CD4-positive, alpha-beta memory T cell (primary cell): ENCODE measurements around the gene RAB36. TPM values are rescaled to one million over a fixed set of nuclear protein-coding genes. Genes with fewer than 3 reads are reported as not detected.
A peak's percentile ranks its signal among the peaks of the same experiment; 100 is the strongest.

Experiments used
- CTCF ChIA-PET: fragments of 350-600 bp; sonication (Branson Sonifier 250); formaldehyde crosslinking; loops from one replicate; lab custom pipeline; 2021; ENCODE audit warnings: inconsistent platforms; ENCODE audit not compliant: partially characterized antibody; lab: Charles Lee
- POLR2A ChIA-PET: fragments of 350-600 bp; sonication (Branson Sonifier 250); formaldehyde crosslinking; loops from one replicate; lab custom pipeline; 2021; ENCODE audit not compliant: partially characterized antibody; lab: Charles Lee
- DNase-seq, 5 donors: peaks; one replicate each; pipeline versions ENCODE4 v3.0.0 to v3.0.0-alpha.2; 2020 to 2022; ENCODE audit warnings: mixed read lengths in 1 of 5
- H3K27ac ChIP-seq: one replicate; pipeline ENCODE4 v1.7.0; 2013; ENCODE audit warnings: low read depth, low read length
- H3K27me3 ChIP-seq: 2 replicates; pipeline ENCODE4 v1.7.0; 2013; ENCODE audit warnings: mild to moderate bottlenecking, low read length, moderate library complexity; ENCODE audit not compliant: insufficient read depth
- H3K36me3 ChIP-seq: 2 replicates; pipeline ENCODE4 v1.7.0; 2013; ENCODE audit warnings: mild to moderate bottlenecking, low read length, moderate library complexity; ENCODE audit not compliant: insufficient read depth
- H3K4me1 ChIP-seq: 2 replicates; pipeline ENCODE4 v1.7.0; 2013; ENCODE audit warnings: mild to moderate bottlenecking, low read length, moderate library complexity; ENCODE audit not compliant: insufficient read depth
- H3K4me3 ChIP-seq, 2 donors: one replicate each; pipeline ENCODE4 v1.7.0; 2013; ENCODE audit warnings: low read length in 2 of 2, mild to moderate bottlenecking in 1 of 2
- H3K9me3 ChIP-seq, 2 donors: one replicate each; pipeline ENCODE4 v1.7.0; 2013; ENCODE audit warnings: low read length in 2 of 2, control low read depth in 1 of 2; ENCODE audit not compliant: control insufficient read depth in 1 of 2
- H3K27ac Mint-ChIP-seq, 7 donors: one replicate each; pipeline ENCODE4 v1.8.0; 2020 to 2021; ENCODE audit warnings: mixed read lengths in 7 of 7, mild to moderate bottlenecking in 6 of 7, inconsistent platforms in 3 of 7, moderate library complexity in 3 of 7
- H3K27me3 Mint-ChIP-seq, 2 donors: one replicate each; pipeline ENCODE4 v1.8.0; 2020 to 2021; ENCODE audit warnings: mixed read lengths in 2 of 2
- H3K36me3 Mint-ChIP-seq, 2 donors: one replicate each; pipeline ENCODE4 v1.8.0; 2020 to 2021; ENCODE audit warnings: mixed read lengths in 2 of 2, inconsistent platforms in 1 of 2, mild to moderate bottlenecking in 1 of 2
- H3K4me1 Mint-ChIP-seq, 4 donors: one replicate each; pipeline ENCODE4 v1.8.0; 2020 to 2021; ENCODE audit warnings: mixed read lengths in 4 of 4, mild to moderate bottlenecking in 1 of 4
- H3K4me3 Mint-ChIP-seq, 8 donors: one replicate each; pipeline ENCODE4 v1.8.0; 2020 to 2021; ENCODE audit warnings: mixed read lengths in 8 of 8, mild to moderate bottlenecking in 7 of 8, moderate library complexity in 6 of 8, inconsistent platforms in 3 of 8
- H3K9me3 Mint-ChIP-seq, 8 donors: one replicate each; pipeline ENCODE4 v1.8.0; 2020 to 2021; ENCODE audit warnings: mixed read lengths in 8 of 8, mild to moderate bottlenecking in 5 of 8, inconsistent platforms in 3 of 8, moderate library complexity in 1 of 8
- intact Hi-C: fragments of 100-400 bp; cut with micrococcal nuclease; formaldehyde crosslinking; loops from one replicate; pipeline ENCODE4 v1.15.1; 2023
- polyA plus RNA-seq, 2 donors: library from polyadenylated mRNA; unstranded; fragments of 300-500 nt; fragmentation: Illumina TruSeq; gene quantifications; one replicate each; pipeline ENCODE4 v1.2.3, GENCODE V29; 2021
- total RNA-seq, 2 experiments: library from RNA; stranded (reverse); gene quantifications; one replicate each; pipeline ENCODE4 v1.2.3, GENCODE V29; 2021

RAB36 gene
- total and polyA plus RNA-seq, 4 experiments from 2014 or later = 0.33 to 1.1 (median 0.63) TPM

DNA sequence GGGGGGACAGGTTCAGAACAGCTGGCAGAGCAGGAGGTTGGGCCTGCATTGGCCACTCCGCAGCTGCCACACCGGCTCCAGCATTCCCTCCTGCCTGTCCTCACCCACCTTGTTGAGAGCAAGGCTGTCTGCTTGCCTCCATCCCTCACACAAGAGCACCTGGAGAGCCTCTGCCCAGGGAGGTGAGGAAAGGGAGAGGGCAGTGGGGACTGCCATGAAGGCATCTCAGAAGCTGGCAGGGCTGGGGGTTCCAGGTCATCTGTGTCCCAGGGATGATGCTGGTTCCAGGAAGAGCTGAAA, 30.6 kb upstream of the RAB36 start:
- Mint-ChIP-seq H3K4me1 (peaks cover 5 to 12% (median 6%) of the 10 kb centered on the region in 4 donors), H3K9me3 (peaks cover 0 to 2% (median 0%) of the 10 kb centered on the region in 8 donors), H3K27ac (peak overlapping the region in 1 of 7 donors; percentile 68), H3K36me3 (peaks cover 0 to 4% of the 10 kb centered on the region in 2 donors), H3K27me3 (no peaks in the 10 kb centered on the region), H3K4me3 (no peak overlapping the region)
- peaks cover 10% of the 10 kb centered on the region for H3K4me1 ChIP-seq
- no peak overlapping the region for H3K27ac ChIP-seq
- no peaks in the 10 kb centered on the region for H3K27me3 ChIP-seq
- H3K36me3 ChIP-seq = no peaks in the 10 kb centered on the region
- DNase-seq = no peak
- H3K4me3 ChIP-seq = no peak overlapping the region
- intact Hi-C loops = no loop called here
- no peaks in the 10 kb centered on the region for H3K9me3 ChIP-seq
- ChIA-PET POLR2A (no interaction called here), CTCF (interaction anchor here (0.6 to 2.2 kb wide), 3 partner anchors 59 to 157 kb away, joined by 3 to 8 read pairs (median 4); no protein-coding TSS in a partner anchor)

GRCh38 chr22:23115369-23115768, 29.9 kb upstream of the RAB36 start:
- ChIA-PET CTCF (interaction anchor here (0.6 to 1.4 kb wide), 2 partner anchors 58 to 155 kb away, joined by 3 to 4 read pairs; no protein-coding TSS in a partner anchor), POLR2A (no interaction called here)
- Mint-ChIP-seq H3K27ac (peak overlapping the region in 1 of 7 donors; percentile 30), H3K36me3 (peaks cover 0 to 4% of the 10 kb centered on the region in 2 donors), H3K4me3 (no peak overlapping the region), H3K9me3 (peaks cover 0 to 3% (median 0%) of the 10 kb centered on the region in 8 donors), H3K27me3 (no peaks in the 10 kb centered on the region), H3K4me1 (peaks cover 8 to 19% (median 12%) of the 10 kb centered on the region in 4 donors)
- Histone ChIP-seq H3K27me3 (no peaks in the 10 kb centered on the region), H3K27ac (no peak overlapping the region), H3K9me3 (no peaks in the 10 kb centered on the region), H3K4me1 (peaks cover 16% of the 10 kb centered on the region), H3K4me3 (no peak overlapping the region), H3K36me3 (no peaks in the 10 kb centered on the region)
- peak in 1 of 5 donors; percentile 14 for DNase-seq
- intact Hi-C loops = no loop called here

- peaks cover 0 to 3% (median 0%) of the 10 kb centered on the region in 8 donors for H3K9me3 Mint-ChIP-seq
- no peak overlapping the region for H3K4me3 ChIP-seq
- H3K4me1 Mint-ChIP-seq = peaks cover 8 to 24% (median 16%) of the 10 kb centered on the region in 4 donors
- H3K36me3 Mint-ChIP-seq = peaks cover 0 to 4% of the 10 kb centered on the region in 2 donors
- peak overlapping the region in 2 of 7 donors; percentile 42 to 47 for H3K27ac Mint-ChIP-seq
- H3K9me3 ChIP-seq = no peaks in the 10 kb centered on the region
- peaks cover 16% of the 10 kb centered on the region for H3K4me1 ChIP-seq
- POLR2A ChIA-PET = no interaction called here
- no peak for DNase-seq
- no peaks in the 10 kb centered on the region for H3K36me3 ChIP-seq
- intact Hi-C loops = no loop called here
- H3K27ac ChIP-seq = no peak overlapping the region
- H3K27me3 ChIP-seq = no peaks in the 10 kb centered on the region
- H3K4me3 Mint-ChIP-seq = no peak overlapping the region
- no peaks in the 10 kb centered on the region for H3K27me3 Mint-ChIP-seq
- CTCF ChIA-PET = no interaction called here
Measured at GRCh38 chr22:23115825-23116494, 29.3 kb upstream of the RAB36 start.

- Histone ChIP-seq H3K27me3 (no peaks in the 10 kb centered on the region), H3K36me3 (no peaks in the 10 kb centered on the region), H3K27ac (no peak overlapping the region), H3K4me3 (no peak overlapping the region), H3K4me1 (peaks cover 16% of the 10 kb centered on the region), H3K9me3 (no peaks in the 10 kb centered on the region)
- ChIA-PET POLR2A (no interaction called here), CTCF (interaction anchor here (6.1 kb wide), 1 partner anchor 157 kb away, joined by 42 read pairs; no protein-coding TSS in a partner anchor)
- DNase-seq = no peak
- Mint-ChIP-seq H3K4me3 (no peak overlapping the region), H3K9me3 (peaks cover 0 to 3% (median 0%) of the 10 kb centered on the region in 8 donors), H3K27me3 (no peaks in the 10 kb centered on the region), H3K4me1 (peaks cover 8 to 24% (median 16%) of the 10 kb centered on the region in 4 donors), H3K36me3 (peaks cover 0 to 4% of the 10 kb centered on the region in 2 donors), H3K27ac (no peak overlapping the region)
- intact Hi-C loops = no loop called here
Measured at GRCh38 chr22:23116506-23117263, 28.6 kb upstream of the RAB36 start.

GRCh38 chr22:23117275-23117674, 28.0 kb upstream of the RAB36 start:
- Mint-ChIP-seq H3K4me3 (no peak overlapping the region), H3K36me3 (peaks cover 0 to 4% of the 10 kb centered on the region in 2 donors), H3K4me1 (peaks cover 8 to 24% (median 16%) of the 10 kb centered on the region in 4 donors), H3K27ac (no peak overlapping the region), H3K9me3 (peaks cover 0 to 3% (median 0%) of the 10 kb centered on the region in 8 donors), H3K27me3 (no peaks in the 10 kb centered on the region)
- peaks cover 16% of the 10 kb centered on the region for H3K4me1 ChIP-seq
- intact Hi-C loops = no loop called here
- no peaks in the 10 kb centered on the region for H3K9me3 ChIP-seq
- H3K36me3 ChIP-seq = no peaks in the 10 kb centered on the region
- no peak overlapping the region for H3K4me3 ChIP-seq
- peak in 1 of 5 donors; percentile 19 for DNase-seq
- no peak overlapping the region for H3K27ac ChIP-seq
- ChIA-PET CTCF (interaction anchor here (6.1 kb wide), 1 partner anchor 157 kb away, joined by 42 read pairs; no protein-coding TSS in a partner anchor), POLR2A (no interaction called here)
- H3K27me3 ChIP-seq = no peaks in the 10 kb centered on the region

DNA sequence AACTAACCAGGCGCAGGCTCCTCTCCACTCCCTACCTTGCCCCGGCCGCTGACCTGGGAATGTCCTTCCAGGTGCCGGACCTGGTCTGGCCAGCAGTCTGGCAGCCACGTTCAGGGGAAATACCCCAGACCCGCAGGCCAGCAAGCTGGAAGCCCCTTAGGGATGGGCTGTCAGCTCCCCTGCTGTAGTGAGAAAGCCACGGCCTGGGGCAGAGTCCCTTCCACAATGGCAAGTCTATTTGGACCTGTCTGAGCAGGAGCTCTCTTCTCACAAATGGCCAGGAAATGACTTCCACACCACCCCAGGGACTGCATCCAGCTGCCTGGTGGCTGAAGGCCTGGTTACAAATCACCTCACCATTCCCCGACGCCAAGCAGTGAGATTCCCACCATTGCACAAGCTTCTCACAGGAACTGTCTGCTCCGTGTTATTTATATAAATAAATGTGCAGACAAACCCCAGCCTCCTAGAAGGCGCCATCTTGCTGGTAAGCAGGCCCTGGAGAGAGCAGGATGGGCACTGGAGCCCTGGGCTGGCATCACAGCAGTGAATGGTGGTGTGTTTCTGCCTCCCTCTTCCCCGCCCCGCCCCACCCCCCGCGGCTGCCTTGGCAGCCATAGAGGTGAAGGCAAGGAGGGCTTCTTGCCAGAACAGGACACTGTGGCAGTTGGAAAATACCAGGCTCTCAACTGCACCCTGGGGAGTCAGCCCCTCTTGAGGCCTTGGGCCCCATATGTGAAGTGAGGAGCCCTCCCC, 27.2 kb upstream of the RAB36 start:
- peaks cover 8 to 24% (median 16%) of the 10 kb centered on the region in 4 donors for H3K4me1 Mint-ChIP-seq
- H3K4me1 ChIP-seq = peaks cover 16% of the 10 kb centered on the region
- H3K9me3 Mint-ChIP-seq = peaks cover 0 to 3% (median 0%) of the 10 kb centered on the region in 8 donors
- H3K27me3 Mint-ChIP-seq = no peaks in the 10 kb centered on the region
- peak in 1 of 5 donors; percentile 32 for DNase-seq
- peak overlapping the region in 1 of 8 donors; percentile 29 for H3K4me3 Mint-ChIP-seq
- ChIA-PET POLR2A (interaction anchor here (3.7 kb wide), 1 partner anchor 24 kb away, joined by 16 read pairs; the partner anchor contains the start of gene RSPH14), CTCF (interaction anchor here (1.0 to 6.1 kb wide), 6 partner anchors 48 to 365 kb away, joined by 3 to 42 read pairs (median 4); partner anchors contain the start of gene GNAZ)
- no peak overlapping the region for H3K4me3 ChIP-seq
- H3K27ac Mint-ChIP-seq = peak overlapping the region in 4 of 7 donors; percentile 31 to 99 (median 66)
- H3K36me3 ChIP-seq = no peaks in the 10 kb centered on the region
- no peaks in the 10 kb centered on the region for H3K27me3 ChIP-seq
- H3K36me3 Mint-ChIP-seq = peaks cover 0 to 4% of the 10 kb centered on the region in 2 donors
- no peak overlapping the region for H3K27ac ChIP-seq
- H3K9me3 ChIP-seq = no peaks in the 10 kb centered on the region
- intact Hi-C loops = no loop called here
